Endothelial cell of umbilical vein (primary cell): ENCODE results near the gene SCN5A. TPM values are rescaled to one million over a fixed set of nuclear protein-coding genes. Genes with fewer than 3 reads are reported as not detected.

ENCODE experiments used
- BruUV-seq: library from RNA; stranded (reverse); fragments of 400-500 nt; replicated peaks from 2 replicates; lab custom pipeline; 2021; lab: Mats Ljungman, UMichigan
- CTCF ChIA-PET: fragments of 300-600, 350-600 bp; sonication (Branson Sonifier 250); formaldehyde crosslinking; loops from one replicate; lab custom pipeline; 2021; ENCODE audit warnings: antibody characterized with exemption, inconsistent platforms; lab: Charles Lee
- POLR2A ChIA-PET: fragments of 300-600, 350-600 bp; sonication (Branson Sonifier 250); formaldehyde crosslinking; loops from one replicate; lab custom pipeline; 2021; ENCODE audit warnings: antibody characterized with exemption, inconsistent platforms; lab: Charles Lee
- DNase-seq: peaks from one replicate; pipeline ENCODE4 v3.0.0-alpha.2; 2011; ENCODE audit warnings: low read depth, low spot score
- FAIRE-seq: peaks from 2 replicates; lab custom pipeline; 2011; peaks lifted over from hg19 to GRCh38; lab: Jason Lieb, UNC
- H2AFZ ChIP-seq: 2 replicates; pipeline ENCODE4 v1.6.0; 2012; ENCODE audit warnings: low read depth, low read length, control low read depth, inconsistent platforms
- H3K27ac ChIP-seq: 2 replicates; pipeline ENCODE4 v1.5.1; 2011; ENCODE audit warnings: low read depth, mild to moderate bottlenecking, control low read depth, low read length, moderate library complexity; ENCODE audit not compliant: insufficient read depth
- H3K27me3 ChIP-seq, 2 experiments: 2 replicates each; pipeline versions ENCODE4 v1.6.0 to v1.6.1; 2011; ENCODE audit warnings: low read length in 2 of 2, mixed read lengths in 1 of 2; ENCODE audit not compliant: control insufficient read depth in 2 of 2, insufficient read depth in 2 of 2
- H3K36me3 ChIP-seq, 2 experiments: 2 replicates in 1 of 2; 3 replicates in 1 of 2; pipeline ENCODE4 v1.5.1; 2011; ENCODE audit warnings: low read length in 2 of 2, mild to moderate bottlenecking in 1 of 2, moderate library complexity in 1 of 2; ENCODE audit not compliant: control insufficient read depth in 2 of 2, insufficient read depth in 2 of 2; ENCODE audit errors: extremely low read depth in 1 of 2
- H3K4me1 ChIP-seq: 3 replicates; pipeline ENCODE4 v1.5.1; 2011; ENCODE audit warnings: mild to moderate bottlenecking, low read length; ENCODE audit not compliant: control insufficient read depth, insufficient read depth; ENCODE audit errors: extremely low read depth
- H3K4me2 ChIP-seq: 2 replicates; pipeline ENCODE4 v1.6.1; 2011; ENCODE audit warnings: low read length, control low read depth, mixed read lengths; ENCODE audit not compliant: insufficient read depth
- H3K4me3 ChIP-seq, 3 experiments: fragments of 200-600 bp in 1 of 3; sonication (generic), shearing (Covaris generic) in 1 of 3; replicated peaks in 1 of 3; 2 replicates each; pipeline ENCODE4 v1.5.1; 2011 to 2016; ENCODE audit warnings: control low read depth in 3 of 3, low read length in 3 of 3, mild to moderate bottlenecking in 2 of 3, inconsistent platforms in 1 of 3, low read depth in 1 of 3, moderate library complexity in 1 of 3; ENCODE audit not compliant: insufficient read depth in 1 of 3
- H3K79me2 ChIP-seq: 2 replicates; pipeline ENCODE4 v1.6.0; 2012; ENCODE audit warnings: low read length, inconsistent platforms; ENCODE audit not compliant: control insufficient read depth, insufficient read depth
- H3K9ac ChIP-seq: replicated peaks from 2 replicates; pipeline ENCODE3; 2011; ENCODE audit warnings: low read length, control low read depth; ENCODE audit not compliant: insufficient read depth; ENCODE audit errors: extremely low read depth
- H3K9me1 ChIP-seq: replicated peaks from 3 replicates; pipeline ENCODE4 v1.6.0; 2011; ENCODE audit warnings: mild to moderate bottlenecking, low read length; ENCODE audit not compliant: control insufficient read depth, insufficient read depth; ENCODE audit errors: extremely low read depth
- H3K9me3 ChIP-seq: replicated peaks from 2 replicates; pipeline ENCODE4 v1.5.1; 2012; ENCODE audit warnings: low read length, inconsistent platforms; ENCODE audit not compliant: control insufficient read depth, insufficient read depth
- H4K20me1 ChIP-seq: replicated peaks from 2 replicates; pipeline ENCODE3; 2011; ENCODE audit warnings: mild to moderate bottlenecking, low read length; ENCODE audit not compliant: control insufficient read depth, insufficient read depth; ENCODE audit errors: extremely low read depth
- CTCF ChIP-seq, 2 donors: IDR thresholded peaks; 1 replicate in 1 of 2; 2 replicates in 1 of 2; pipeline ENCODE4 v1.5.1; 2011; ENCODE audit warnings: low read length in 2 of 2, mild to moderate bottlenecking in 2 of 2, moderate library complexity in 2 of 2, control low read depth in 1 of 2, inconsistent platforms in 1 of 2, low read depth in 1 of 2; ENCODE audit not compliant: insufficient read depth in 1 of 2; ENCODE audit errors: extremely low read depth in 1 of 2
- EZH2 ChIP-seq: IDR thresholded peaks from 2 replicates; pipeline ENCODE4 v1.6.1; 2012; ENCODE audit warnings: borderline replicate concordance, low read depth, mild to moderate bottlenecking, moderate library complexity, low read length, inconsistent platforms; ENCODE audit not compliant: severe bottlenecking
- FOS ChIP-seq: IDR thresholded peaks from 2 replicates; pipeline ENCODE4 v1.6.1; 2011; ENCODE audit warnings: mild to moderate bottlenecking, low read length, moderate library complexity, borderline replicate concordance; ENCODE audit not compliant: insufficient read depth
- GATA2 ChIP-seq: IDR thresholded peaks from 2 replicates; pipeline ENCODE4 v1.7.0; 2011; ENCODE audit warnings: low read depth, mild to moderate bottlenecking, moderate library complexity, mixed read lengths, low read length; ENCODE audit not compliant: insufficient read length, insufficient read depth
- JUN ChIP-seq: IDR thresholded peaks from 2 replicates; pipeline ENCODE4 v1.6.1; 2011; ENCODE audit warnings: borderline replicate concordance, low read depth; ENCODE audit not compliant: insufficient read length, insufficient read depth
- MAX ChIP-seq: IDR thresholded peaks from 2 replicates; pipeline ENCODE4 v1.6.1; 2011; ENCODE audit not compliant: insufficient read depth, insufficient read length
- MYC ChIP-seq: IDR thresholded peaks from one replicate; pipeline ENCODE4 v1.6.1; 2011; ENCODE audit warnings: mild to moderate bottlenecking, low read depth, low read length
- POLR2A ChIP-seq: IDR thresholded peaks from 2 replicates; pipeline ENCODE4 v1.6.1; 2012; ENCODE audit warnings: low read depth, mild to moderate bottlenecking, control low read depth, low read length
- POLR2AphosphoS5 ChIP-seq: IDR thresholded peaks from 2 replicates; pipeline ENCODE4 v1.6.1; 2012; ENCODE audit warnings: low read depth, mild to moderate bottlenecking, control low read depth, low read length, moderate library complexity; ENCODE audit not compliant: insufficient read depth
- dilution Hi-C: fragments of 300-500 bp; cut with MboI; formaldehyde crosslinking; loops from one replicate; pipeline ENCODE4 v1.15.0; 2019; ENCODE audit warnings: low sequenced_read_pairs; ENCODE audit not compliant: extremely low pct_ligation_motif_present
- intact Hi-C: fragments of 100-400 bp; cut with micrococcal nuclease; formaldehyde crosslinking; loops from one replicate; pipeline ENCODE4 v1.10.0; 2022
- polyA plus RNA-seq, 4 experiments: library from polyadenylated mRNA; depleted of rRNA in 3 of 4; stranded (reverse) in 3 of 4; unstranded in 1 of 4; fragments of >200 nt; gene quantifications; 2 replicates each; pipeline versions ENCODE4 v1.2.1 to v1.2.3, GENCODE V29; 2011 to 2012; ENCODE audit warnings: missing spikeins in 1 of 4
- total RNA-seq: library from RNA; stranded (reverse); gene quantifications from 2 replicates; pipeline ENCODE4 v1.2.3, GENCODE V29; 2021

SCN5A gene
- total and polyA plus RNA-seq, 2 donors (not counting 3 experiments of a cell fraction or from before 2014, with no cell fraction given), result 2.7 to 20.0 TPM

GRCh38 chr3:38634111-38634510 is 15.4 kb downstream of the SCN5A start:
- POLR2A ChIA-PET, result no interaction called here
- intact Hi-C loops (no loop called here), dilution Hi-C loops (no loop called here)
- no TSS peak for BruUV-seq
- Histone ChIP-seq H3K79me2 (no peaks in the 10 kb centered on the region), H4K20me1 (no peaks in the 10 kb centered on the region), H3K4me3 (no peak overlapping the region), H3K9me3 (no peaks in the 10 kb centered on the region), H3K4me1 (peaks cover 10% of the 10 kb centered on the region), H3K4me2 (no peak overlapping the region), H3K27ac (no peak overlapping the region), H2AFZ (no peak overlapping the region), H3K9ac (no peak overlapping the region), H3K36me3 (no peaks in the 10 kb centered on the region), H3K9me1 (no peaks in the 10 kb centered on the region), H3K27me3 (no peaks in the 10 kb centered on the region)
- no peak for DNase-seq
- FAIRE-seq, result peak; percentile 42
- TF ChIP-seq MAX (no peak), POLR2AphosphoS5 (no peak), CTCF (IDR thresholded peaks at IDR 0.05; ENCODE audit: extremely low read depth in 1 of 2, insufficient read depth in 1 of 2, low read depth in 1 of 2, low read length in 2 of 2) (no peak), JUN (no peak), POLR2A (no peak), MYC (no peak), EZH2 (no peak), FOS (no peak), GATA2 (no peak)
- CTCF ChIA-PET, result interaction anchor here (0.8 to 3.5 kb wide), 4 partner anchors 13 to 113 kb away, joined by 3 to 16 read pairs (median 6); no protein-coding TSS in a partner anchor
